ENCODE data around the gene CACNA1D. TPM values are rescaled to one million over a fixed set of nuclear protein-coding genes. Genes with fewer than 3 reads are reported as not detected.

Gene CACNA1D
- total RNA-seq, 4 donors from 2014 or later = 12.7 to 98.9 (median 25.0) TPM

- intact Hi-C loops (cut with DNase I; ENCODE audit: low total_unique reads) (no loop called here), in situ Hi-C loops (cut with MboI; ENCODE audit: low pct_ligation_motif_present in 1 of 4, low pct_unique_long_range_greater_than_20kb in 1 of 4, low sequenced_read_pairs in 3 of 4) (no loop called here)
- Histone ChIP-seq H3K27ac (no peak overlapping the region), H3K4me3 (no peak overlapping the region), H3K36me3 (no peaks in the 10 kb centered on the region), H3K27me3 (no peaks in the 10 kb centered on the region), H3K4me1 (no peaks in the 10 kb centered on the region), H3K9me3 (no peaks in the 10 kb centered on the region)
- TF ChIP-seq, protein P1, sequence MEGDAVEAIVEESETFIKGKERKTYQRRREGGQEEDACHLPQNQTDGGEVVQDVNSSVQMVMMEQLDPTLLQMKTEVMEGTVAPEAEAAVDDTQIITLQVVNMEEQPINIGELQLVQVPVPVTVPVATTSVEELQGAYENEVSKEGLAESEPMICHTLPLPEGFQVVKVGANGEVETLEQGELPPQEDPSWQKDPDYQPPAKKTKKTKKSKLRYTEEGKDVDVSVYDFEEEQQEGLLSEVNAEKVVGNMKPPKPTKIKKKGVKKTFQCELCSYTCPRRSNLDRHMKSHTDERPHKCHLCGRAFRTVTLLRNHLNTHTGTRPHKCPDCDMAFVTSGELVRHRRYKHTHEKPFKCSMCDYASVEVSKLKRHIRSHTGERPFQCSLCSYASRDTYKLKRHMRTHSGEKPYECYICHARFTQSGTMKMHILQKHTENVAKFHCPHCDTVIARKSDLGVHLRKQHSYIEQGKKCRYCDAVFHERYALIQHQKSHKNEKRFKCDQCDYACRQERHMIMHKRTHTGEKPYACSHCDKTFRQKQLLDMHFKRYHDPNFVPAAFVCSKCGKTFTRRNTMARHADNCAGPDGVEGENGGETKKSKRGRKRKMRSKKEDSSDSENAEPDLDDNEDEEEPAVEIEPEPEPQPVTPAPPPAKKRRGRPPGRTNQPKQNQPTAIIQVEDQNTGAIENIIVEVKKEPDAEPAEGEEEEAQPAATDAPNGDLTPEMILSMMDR (IDR thresholded peaks at IDR 0.05) = no peak
- TF ChIP-seq EP300 (IDR thresholded peaks at IDR 0.05; ENCODE audit: low read depth) (no peak), POLR2A (IDR thresholded peaks at IDR 0.05) (no peak), POLR2AphosphoS5 (IDR thresholded peaks at IDR 0.05) (no peak)
- 62 to 81% methylated on average over 5 to 13 of the region's 13 CpGs for WGBS, 2 donors (ENCODE audit: low coverage in 1 of 2)
- DNase-seq = no peak
Measured at GRCh38 chr3:53534676-53535400, 40.4 kb downstream of the CACNA1D start.

DNA sequence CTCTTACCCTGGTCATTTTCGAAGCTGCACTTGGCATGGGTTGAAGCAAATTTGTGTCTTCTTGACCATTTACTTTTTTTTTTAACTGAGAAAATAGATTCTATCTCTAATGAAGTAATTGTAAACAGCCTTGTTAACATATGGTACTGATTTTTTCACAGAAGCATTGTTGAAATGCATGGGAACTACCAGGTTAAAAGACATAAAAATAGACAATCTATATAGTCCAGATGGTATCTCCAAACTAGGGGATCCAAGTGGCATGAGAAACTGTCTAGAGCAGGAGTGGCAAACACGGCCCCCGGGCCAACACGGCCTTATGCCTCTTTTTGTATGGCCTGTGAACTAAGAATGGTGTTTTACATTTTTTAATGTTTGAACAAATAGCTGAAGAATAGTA is 41.9 kb downstream of the CACNA1D start:
- no peak overlapping the region for H3K27ac ChIP-seq
- in situ Hi-C loops (cut with MboI; ENCODE audit: low pct_ligation_motif_present in 1 of 4, low pct_unique_long_range_greater_than_20kb in 1 of 4, low sequenced_read_pairs in 3 of 4) = no loop called here

GRCh38 chr3:53544357-53544756 is 49.9 kb downstream of the CACNA1D start:
- intact Hi-C loops (cut with DNase I; ENCODE audit: low total_unique reads) = no loop called here

More for the DNA sequence above, 41.9 kb downstream of the CACNA1D start:
- WGBS, 2 donors (ENCODE audit: low coverage in 1 of 2) = 87 to 88% methylated on average over 4 of the region's 4 CpGs
- intact Hi-C loops (cut with DNase I; ENCODE audit: low total_unique reads) = no loop called here
- H3K36me3 ChIP-seq = no peaks in the 10 kb centered on the region
- TF ChIP-seq POLR2AphosphoS5 (IDR thresholded peaks at IDR 0.05) (no peak), POLR2A (IDR thresholded peaks at IDR 0.05) (no peak), EP300 (IDR thresholded peaks at IDR 0.05; ENCODE audit: low read depth) (no peak)
- TF ChIP-seq, protein P1 (IDR thresholded peaks at IDR 0.05) = no peak
- no peaks in the 10 kb centered on the region for H3K9me3 ChIP-seq
- no peak overlapping the region for H3K4me3 ChIP-seq
- H3K27me3 ChIP-seq = no peaks in the 10 kb centered on the region
- DNase-seq = no peak
- no peaks in the 10 kb centered on the region for H3K4me1 ChIP-seq

GRCh38 chr3:53545310-53545995 is 51.0 kb downstream of the CACNA1D start:
- no peak for DNase-seq
- WGBS, 2 donors (ENCODE audit: low coverage in 1 of 2) = 58 to 67% methylated on average over 5 to 10 of the region's 10 CpGs
- TF ChIP-seq POLR2AphosphoS5 (IDR thresholded peaks at IDR 0.05) (no peak), EP300 (IDR thresholded peaks at IDR 0.05; ENCODE audit: low read depth) (no peak), POLR2A (IDR thresholded peaks at IDR 0.05) (no peak)
- TF ChIP-seq, protein P1 (IDR thresholded peaks at IDR 0.05) = no peak
- intact Hi-C loops (cut with DNase I; ENCODE audit: low total_unique reads) = no loop called here
- no peaks in the 10 kb centered on the region for H3K36me3 ChIP-seq
- peak overlapping the region in 2 of 4 donors; percentile 30 to 36 for H3K27ac ChIP-seq
- H3K4me3 ChIP-seq = no peak overlapping the region
- no peaks in the 10 kb centered on the region for H3K9me3 ChIP-seq
- in situ Hi-C loops (cut with MboI; ENCODE audit: low pct_ligation_motif_present in 1 of 4, low pct_unique_long_range_greater_than_20kb in 1 of 4, low sequenced_read_pairs in 3 of 4) = no loop called here
- no peaks in the 10 kb centered on the region for H3K27me3 ChIP-seq
- H3K4me1 ChIP-seq = peaks cover 0 to 3% (median 0%) of the 10 kb centered on the region in 4 donors

More at GRCh38 chr3:53544357-53544756, 49.9 kb downstream of the CACNA1D start:
- no peak overlapping the region for H3K4me3 ChIP-seq
- H3K27me3 ChIP-seq = no peaks in the 10 kb centered on the region
- no peaks in the 10 kb centered on the region for H3K9me3 ChIP-seq
- WGBS, 2 donors (ENCODE audit: low coverage in 1 of 2) = 95 to 100% methylated on average over 1 to 3 of the region's 3 CpGs
- in situ Hi-C loops (cut with MboI; ENCODE audit: low pct_ligation_motif_present in 1 of 4, low pct_unique_long_range_greater_than_20kb in 1 of 4, low sequenced_read_pairs in 3 of 4) = no loop called here
- H3K36me3 ChIP-seq = no peaks in the 10 kb centered on the region
- no peak for TF ChIP-seq POLR2A (IDR thresholded peaks at IDR 0.05)
- TF ChIP-seq, protein P1 (IDR thresholded peaks at IDR 0.05) = no peak
- no peak for TF ChIP-seq EP300 (IDR thresholded peaks at IDR 0.05; ENCODE audit: low read depth)
- no peak for TF ChIP-seq POLR2AphosphoS5 (IDR thresholded peaks at IDR 0.05)
- DNase-seq = no peak
- H3K4me1 ChIP-seq = no peaks in the 10 kb centered on the region
- H3K27ac ChIP-seq = no peak overlapping the region
